ENCODE data around the gene PLEKHG3.

DNA sequence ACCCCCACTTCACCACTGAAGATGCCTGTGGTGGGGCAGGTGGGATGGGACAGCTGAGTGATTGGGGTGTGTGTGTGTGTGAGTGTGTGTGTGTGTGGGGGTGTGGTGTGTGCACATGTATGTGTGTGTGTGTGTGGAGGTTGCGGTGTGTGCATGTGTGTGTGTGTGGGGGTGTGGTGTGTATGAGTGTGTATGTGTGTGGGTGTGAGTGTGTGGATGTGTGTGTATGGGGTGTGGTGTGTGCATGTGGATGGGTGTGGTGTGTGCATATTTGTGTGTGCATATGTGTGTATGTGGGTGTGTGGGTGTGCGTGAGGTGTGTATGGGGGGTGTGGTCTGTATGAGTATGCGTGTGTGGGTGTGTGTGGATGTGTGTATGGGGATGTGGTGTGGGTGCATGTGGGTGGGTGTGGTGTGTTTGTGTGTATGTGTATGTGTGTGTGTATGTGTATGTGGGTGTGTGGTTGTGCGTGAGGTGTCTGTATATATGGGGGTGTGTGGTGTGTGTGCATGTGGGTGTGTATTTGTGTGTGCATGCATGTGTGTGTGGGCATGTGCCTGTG is 61.6 kb downstream of the PLEKHG3 start:
- TF ChIP-seq, protein P1, sequence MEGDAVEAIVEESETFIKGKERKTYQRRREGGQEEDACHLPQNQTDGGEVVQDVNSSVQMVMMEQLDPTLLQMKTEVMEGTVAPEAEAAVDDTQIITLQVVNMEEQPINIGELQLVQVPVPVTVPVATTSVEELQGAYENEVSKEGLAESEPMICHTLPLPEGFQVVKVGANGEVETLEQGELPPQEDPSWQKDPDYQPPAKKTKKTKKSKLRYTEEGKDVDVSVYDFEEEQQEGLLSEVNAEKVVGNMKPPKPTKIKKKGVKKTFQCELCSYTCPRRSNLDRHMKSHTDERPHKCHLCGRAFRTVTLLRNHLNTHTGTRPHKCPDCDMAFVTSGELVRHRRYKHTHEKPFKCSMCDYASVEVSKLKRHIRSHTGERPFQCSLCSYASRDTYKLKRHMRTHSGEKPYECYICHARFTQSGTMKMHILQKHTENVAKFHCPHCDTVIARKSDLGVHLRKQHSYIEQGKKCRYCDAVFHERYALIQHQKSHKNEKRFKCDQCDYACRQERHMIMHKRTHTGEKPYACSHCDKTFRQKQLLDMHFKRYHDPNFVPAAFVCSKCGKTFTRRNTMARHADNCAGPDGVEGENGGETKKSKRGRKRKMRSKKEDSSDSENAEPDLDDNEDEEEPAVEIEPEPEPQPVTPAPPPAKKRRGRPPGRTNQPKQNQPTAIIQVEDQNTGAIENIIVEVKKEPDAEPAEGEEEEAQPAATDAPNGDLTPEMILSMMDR (IDR thresholded peaks at IDR 0.05; ENCODE audit: low read depth, low read length, poor library complexity, severe bottlenecking), result no peak
- no peak for TF ChIP-seq EZH2phosphoT487 (IDR thresholded peaks at IDR 0.05; ENCODE audit: borderline replicate concordance, low read length)
